Measurements from ENCODE around the gene SDR9C7. TPM values are rescaled to one million over a fixed set of nuclear protein-coding genes. Genes with fewer than 3 reads are reported as not detected.
"Not testable (repeated sequence)": the region's sequence is repeated elsewhere in the genome, so short reads cannot be mapped to it uniquely, and the experiment has no call there.

Gene SDR9C7
- total RNA-seq, 1 experiment from 2014 or later, result not detected

DNA sequence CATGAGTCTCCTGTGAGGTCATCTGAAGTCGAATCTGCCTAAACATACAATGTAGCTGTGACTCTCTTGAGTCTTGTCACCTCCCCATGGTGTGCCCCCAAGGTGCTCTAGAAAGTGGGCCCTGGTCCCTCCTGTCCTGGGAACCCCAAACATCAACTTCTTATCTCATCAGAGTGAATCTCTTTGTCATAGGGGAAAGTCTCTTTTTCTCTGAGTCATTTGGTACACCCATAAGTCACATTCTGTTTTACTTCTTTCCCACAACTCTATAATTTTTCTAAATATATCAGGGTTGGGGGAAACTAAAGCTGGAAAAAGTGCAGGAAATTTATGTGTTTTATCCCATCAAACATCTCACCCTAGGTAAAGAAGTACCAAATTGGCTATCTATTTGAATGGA, 12.9 kb downstream of the SDR9C7 start:
- no peak for DNase-seq (ENCODE audit: extremely low read depth, low read depth)

DNA sequence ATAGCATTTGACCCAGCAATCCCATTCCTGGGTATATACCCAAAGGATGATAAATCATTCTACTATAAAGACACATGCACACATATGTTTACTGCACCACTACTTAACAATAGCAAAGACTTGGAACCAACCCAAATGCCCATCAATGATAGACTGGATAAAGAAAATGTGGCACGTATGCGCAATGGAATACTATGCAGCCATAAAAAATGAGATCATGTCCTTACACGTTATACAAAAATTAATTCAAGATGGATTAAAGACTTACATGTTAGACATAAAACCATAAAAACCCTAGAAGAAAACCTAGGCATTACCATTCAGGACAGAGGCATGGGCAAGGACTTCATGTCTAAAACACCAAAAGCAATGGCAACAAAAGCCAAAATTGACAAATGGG, 16.1 kb downstream of the SDR9C7 start:
- DNase-seq (ENCODE audit: extremely low read depth, low read depth), result not testable (repeated sequence)

DNA sequence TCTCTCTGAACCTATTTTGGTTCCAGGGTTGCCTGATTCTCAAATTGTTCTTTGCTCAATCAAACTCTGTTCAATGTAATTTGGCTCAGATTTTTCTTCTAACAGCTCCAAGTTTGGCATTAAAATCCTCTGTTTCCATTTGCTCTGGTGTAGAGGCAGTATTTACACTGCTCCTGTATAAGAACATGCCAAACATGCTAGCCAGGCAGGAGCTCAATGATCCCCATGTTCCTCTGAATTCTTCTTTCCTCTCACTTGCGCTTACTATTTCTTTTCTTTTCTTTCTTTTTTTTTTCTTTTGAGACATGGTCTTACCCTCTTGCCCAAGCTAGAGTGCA, 17.2 kb downstream of the SDR9C7 start:
- no peak for DNase-seq (ENCODE audit: extremely low read depth, low read depth)

DNA sequence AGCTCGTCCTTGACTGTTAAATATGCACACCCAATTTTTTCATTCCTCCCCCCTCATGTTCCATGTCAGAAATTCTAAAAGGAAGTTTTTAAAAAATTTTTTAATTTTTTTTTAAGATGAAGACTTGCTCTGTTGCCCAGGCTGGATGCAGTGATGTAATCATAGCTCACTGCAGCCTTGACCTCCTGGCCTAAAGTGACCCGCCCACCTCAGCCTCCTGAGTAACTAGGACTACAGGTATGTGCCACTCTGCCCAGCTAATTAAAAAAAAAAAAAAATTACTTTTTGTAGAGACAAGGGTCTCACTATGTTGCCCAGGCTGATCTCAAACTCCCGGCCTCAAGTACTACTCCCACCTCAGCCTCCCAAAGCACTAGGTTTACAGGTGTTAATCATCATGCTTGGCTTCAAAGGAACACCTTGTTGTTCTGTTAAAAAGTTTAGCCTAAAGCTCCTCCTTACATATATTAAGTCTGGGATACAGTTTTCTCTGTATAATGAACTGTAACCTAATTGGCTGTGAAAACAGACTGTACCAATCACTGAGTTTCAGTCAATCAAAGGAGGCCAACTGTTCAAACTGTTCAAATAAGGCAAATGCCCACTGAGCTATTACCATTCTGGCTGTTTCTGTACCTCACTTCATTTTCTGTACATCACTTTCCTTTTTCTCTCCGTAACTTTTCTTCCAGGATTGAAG, 17.8 kb downstream of the SDR9C7 start:
- no peak for DNase-seq (ENCODE audit: extremely low read depth, low read depth)

DNA sequence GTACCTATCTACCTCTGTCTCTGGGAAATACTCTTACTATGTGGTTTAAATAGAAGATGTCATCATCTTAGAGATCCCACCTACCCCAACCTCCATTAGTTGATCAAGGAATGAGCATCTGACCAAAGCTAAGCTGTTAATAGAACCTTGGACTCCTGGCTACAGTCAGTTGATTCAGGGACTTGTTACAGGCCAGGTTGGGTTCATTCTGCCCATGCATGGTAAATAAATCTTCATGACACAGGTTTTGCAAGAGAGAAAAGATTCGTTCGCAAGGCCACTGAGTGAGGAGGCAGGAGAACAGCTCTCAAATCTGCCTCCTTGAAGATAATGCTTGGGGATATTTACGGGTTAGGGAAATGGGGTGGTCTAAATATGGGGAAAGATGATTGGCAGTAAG, 19.5 kb downstream of the SDR9C7 start:
- no peak for DNase-seq (ENCODE audit: extremely low read depth, low read depth)

DNA sequence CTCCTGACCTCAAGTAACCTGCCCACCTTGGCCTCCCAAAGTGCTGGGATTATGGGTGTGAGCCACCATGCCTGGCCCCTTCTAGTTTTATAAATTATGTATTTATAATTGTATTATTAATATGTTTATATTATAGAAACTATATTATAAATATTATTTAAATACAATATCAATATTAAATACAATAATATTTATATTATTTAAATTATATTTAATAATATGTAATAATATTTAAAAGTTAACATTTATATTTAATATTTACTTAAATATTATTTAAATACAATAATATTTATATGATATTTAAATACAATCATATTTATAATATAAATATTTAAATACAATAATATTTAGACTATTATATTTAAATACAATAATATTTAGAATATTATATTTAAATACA, 20.0 kb downstream of the SDR9C7 start:
- DNase-seq (ENCODE audit: extremely low read depth, low read depth), result no peak

DNA sequence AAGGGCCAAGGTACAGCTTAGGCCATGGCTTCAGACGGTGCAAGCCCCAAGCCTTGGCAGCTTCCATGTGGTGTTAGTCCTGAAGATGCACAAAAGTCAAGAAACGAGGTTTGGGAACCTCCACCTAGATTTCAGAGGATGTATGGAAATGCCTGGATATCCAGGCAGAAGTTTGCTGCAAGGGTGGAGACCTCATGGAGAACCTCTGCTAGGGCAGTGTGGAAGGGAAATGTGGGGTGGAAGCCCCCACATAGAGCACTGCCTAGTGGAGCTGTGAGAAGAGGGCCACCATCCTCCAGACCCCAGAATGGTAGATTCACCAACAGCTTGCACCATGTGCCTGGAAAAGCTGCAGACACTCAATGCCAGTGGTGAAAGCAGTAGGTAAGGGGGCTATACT, 24.8 kb downstream of the SDR9C7 start:
- not testable (repeated sequence) for DNase-seq (ENCODE audit: extremely low read depth, low read depth)

DNA sequence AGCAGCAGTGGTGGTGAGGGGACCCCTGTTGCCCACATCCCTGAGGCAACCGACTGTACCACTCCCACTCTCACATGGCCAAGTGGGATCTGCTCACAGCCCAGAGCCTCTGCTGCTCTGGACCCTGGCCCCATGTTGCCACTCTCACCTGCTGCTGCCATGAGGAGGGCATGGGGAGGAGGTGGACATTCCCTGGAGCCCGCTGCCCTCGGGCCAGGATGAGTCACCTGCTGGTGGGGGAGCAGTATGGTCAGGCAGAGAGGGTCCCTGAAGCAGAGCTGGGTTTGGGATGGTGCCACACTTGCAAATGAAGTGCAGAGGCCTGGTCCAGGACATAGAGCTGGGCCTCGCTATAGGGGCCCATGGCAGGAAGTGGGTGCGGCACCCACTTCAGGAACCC, 26.1 kb downstream of the SDR9C7 start:
- no peak for DNase-seq (ENCODE audit: extremely low read depth, low read depth)

DNA sequence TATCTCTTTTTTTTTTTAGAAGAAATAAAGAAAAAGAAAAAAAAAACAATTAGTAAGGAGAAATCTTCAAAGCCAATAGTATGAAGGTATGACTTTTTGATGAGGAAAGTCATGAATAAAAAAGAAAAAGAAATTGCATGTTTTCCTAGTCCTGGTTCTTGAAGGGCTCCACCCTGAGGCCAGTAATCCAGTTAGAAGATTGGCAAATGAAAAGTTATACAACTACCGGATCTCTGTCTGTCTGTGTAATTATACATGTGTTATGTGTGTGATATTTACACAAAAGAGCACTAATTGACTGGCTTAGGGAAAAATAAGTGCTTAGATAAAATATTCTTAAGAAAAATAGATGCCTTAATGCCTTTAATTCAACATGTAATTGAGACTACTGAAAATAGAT, 28.4 kb downstream of the SDR9C7 start:
- no peak for DNase-seq (ENCODE audit: extremely low read depth, low read depth)

DNA sequence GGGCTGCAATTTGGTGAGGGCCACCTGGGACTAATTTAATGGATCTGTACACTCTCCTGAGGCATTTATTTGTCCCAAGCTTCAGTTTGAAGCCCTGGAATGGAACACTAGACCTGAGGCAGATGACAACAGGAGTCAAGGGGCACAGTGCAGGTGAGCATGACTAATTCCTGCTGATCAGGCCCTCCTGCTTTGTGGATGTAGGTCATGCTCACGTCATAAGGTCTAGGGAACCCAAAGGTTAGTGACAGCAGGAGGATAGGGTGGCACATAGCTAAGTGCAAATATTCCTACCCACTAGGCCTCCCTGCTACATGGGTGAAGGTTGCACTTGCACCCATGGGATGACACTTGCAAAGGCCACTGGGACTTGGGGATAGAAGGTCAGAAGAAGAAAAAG, 30.8 kb downstream of the SDR9C7 start:
- DNase-seq (ENCODE audit: extremely low read depth, low read depth), result no peak

DNA sequence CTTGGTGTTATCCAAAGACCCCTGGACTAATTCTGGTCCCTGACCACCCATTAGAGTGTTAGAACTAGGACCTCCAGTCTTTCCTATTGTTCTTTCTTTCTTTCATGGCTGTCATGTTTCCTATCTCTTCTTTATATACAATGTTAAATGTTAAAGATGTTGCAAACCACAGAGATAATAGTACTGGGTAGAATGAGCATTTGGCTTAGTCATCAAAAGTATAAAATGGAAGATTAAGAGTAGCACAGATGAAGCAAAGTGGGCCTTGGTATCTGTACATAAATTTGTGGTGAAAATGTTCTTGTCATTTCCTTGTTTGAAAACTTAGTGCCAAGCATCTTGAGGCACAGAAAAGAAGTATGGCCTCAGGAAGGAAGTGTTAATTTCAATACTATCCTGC, 32.9 kb downstream of the SDR9C7 start:
- not testable (repeated sequence) for DNase-seq (ENCODE audit: extremely low read depth, low read depth)

DNA sequence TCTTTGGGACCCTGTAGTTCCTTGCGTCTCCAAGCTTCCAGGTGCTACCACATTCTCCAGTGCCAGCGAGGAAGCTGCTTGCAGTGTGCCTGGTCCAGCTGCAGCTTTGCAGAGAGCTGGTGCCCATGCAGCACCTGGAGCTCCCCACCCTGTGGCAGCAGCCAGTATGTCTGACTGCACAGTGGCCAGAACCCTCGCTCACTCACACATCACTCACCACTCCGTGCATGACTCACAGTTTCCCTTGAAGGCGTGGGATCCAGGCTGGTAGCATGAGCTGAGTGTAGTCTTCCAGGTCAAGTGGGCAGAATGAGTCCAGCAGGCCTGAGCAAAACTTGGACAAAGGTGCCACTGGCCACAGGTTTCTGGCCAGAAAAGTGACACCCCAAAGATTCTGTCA, 33.6 kb downstream of the SDR9C7 start:
- peak; percentile 33 for DNase-seq (ENCODE audit: extremely low read depth, low read depth)

DNA sequence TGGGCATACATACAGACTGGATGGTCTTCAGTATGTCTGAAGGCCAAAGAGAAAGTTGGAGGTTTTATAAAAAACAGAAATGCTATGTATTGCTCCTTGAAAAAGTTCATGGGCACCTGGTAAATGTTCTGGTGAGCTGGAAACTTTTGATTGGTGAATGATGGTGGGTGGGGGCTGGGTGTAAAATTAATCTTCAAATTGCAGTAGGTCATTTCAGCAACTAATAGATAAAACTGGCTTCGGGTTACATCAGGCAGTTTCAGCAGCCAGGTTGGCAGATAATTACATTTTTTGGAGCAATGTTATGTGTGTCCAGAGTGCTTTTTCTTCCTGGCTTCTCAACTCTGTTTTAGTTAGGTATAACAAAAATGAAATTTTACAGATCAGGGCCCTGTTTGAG, 35.3 kb downstream of the SDR9C7 start:
- DNase-seq (ENCODE audit: extremely low read depth, low read depth), result no peak

DNA sequence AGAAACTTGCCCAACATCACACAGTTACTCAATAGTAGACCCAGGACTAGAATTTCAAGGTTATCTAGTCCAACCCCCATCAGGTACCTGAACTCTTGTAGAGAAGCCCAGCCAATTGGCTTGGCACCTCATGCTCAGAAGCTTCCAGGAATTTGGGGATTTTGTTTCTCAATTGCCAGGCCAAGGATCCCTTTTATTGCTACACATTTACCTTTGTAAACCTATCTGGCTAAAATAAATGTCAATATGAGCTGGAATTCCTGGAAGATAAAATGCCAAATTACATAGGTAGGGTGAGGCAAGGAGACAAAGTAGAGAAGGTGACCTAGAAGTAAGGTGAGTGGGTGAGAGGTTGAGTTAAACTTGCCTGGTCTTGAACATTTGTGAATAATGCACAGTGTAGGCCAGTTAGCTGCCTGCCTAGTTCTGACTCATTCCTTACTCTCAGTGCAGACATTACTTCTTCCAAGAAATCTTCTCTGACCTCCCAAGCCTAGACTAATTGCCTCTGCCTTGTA, 36.3 kb downstream of the SDR9C7 start:
- no peak for DNase-seq (ENCODE audit: extremely low read depth, low read depth)

DNA sequence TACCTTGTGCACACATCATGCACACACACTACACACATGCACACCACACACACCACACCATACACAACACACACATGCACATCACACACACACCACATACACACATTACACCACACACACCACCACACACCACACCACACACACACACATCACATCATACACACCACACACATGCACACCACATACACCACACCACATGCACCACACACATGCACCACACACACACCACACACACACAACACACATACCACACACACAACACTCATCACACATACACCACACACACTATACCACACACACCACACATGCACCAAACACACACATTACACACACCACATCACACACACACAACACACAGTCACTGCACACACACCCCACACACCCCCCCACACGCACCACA, 38.1 kb downstream of the SDR9C7 start:
- DNase-seq (ENCODE audit: extremely low read depth, low read depth), result no peak

DNA sequence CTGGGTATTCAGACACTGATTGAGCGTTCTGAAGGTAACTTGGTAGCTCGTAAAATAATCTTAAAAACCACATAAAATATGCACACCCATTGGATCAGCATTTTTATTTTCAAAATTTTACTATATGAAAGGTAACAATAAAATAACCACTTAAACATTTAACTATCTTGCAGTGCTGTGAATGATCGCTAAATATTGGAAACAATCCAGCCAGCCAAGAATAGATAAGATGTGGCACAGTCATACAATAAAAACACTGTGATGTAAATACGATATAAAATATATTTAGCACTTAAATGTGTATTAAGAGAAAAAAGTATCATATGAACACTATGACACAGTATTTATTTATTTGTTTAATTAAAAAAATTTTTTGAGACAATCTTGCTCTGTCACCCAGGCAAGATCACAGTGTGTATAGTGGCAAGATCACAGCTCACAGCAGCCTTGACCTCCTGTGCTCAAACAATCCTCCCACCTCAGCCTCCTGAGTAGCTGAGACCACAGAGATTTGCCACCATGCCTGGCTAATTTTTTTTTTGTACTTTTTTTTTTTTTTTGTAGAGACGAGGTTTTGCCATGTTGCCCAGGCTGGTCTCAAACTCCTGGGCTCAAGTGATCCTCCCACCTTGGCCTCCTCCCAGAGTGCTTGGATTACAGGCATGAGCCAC, 39.4 kb downstream of the SDR9C7 start:
- DNase-seq (ENCODE audit: extremely low read depth, low read depth), result no peak

DNA sequence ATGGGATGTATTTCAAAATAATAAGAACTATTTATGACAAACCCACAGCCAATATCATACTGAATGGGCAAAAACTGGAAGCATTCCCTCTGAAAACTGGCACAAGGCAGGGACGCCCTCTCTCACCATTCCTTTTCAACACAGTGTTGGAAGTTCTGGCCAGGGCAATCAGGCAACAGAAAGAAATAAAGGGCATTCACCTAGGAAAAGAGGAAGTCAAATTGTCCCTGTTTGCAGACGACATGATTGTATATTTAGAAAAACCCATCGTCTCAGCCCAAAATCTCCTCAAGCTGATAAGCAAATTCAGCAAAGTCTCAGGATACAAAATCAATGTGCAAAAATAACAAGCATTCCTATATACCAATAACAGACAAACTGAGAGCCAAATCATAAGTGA, 42.3 kb downstream of the SDR9C7 start:
- DNase-seq (ENCODE audit: extremely low read depth, low read depth), result not testable (repeated sequence)

DNA sequence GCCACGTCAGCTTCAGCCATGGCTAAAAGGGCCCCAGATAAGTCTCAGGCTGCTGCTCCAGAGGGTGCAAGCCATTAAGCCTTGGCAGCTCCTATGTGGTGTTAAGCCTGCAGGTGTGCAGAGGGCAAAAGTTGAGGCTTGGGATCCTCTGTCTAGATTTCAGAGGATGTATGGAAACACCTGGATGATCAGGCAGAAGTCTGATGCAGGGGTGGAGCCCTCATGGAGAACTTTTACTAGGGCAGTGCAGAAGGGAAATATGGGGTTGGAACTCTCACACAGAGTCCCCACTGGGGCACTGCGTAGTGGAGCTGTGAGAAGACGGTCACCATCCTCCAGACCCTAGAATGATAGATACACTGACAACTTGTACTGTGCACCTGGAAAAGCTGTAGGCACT, 47.9 kb downstream of the SDR9C7 start:
- no peak for DNase-seq (ENCODE audit: extremely low read depth, low read depth)

DNA sequence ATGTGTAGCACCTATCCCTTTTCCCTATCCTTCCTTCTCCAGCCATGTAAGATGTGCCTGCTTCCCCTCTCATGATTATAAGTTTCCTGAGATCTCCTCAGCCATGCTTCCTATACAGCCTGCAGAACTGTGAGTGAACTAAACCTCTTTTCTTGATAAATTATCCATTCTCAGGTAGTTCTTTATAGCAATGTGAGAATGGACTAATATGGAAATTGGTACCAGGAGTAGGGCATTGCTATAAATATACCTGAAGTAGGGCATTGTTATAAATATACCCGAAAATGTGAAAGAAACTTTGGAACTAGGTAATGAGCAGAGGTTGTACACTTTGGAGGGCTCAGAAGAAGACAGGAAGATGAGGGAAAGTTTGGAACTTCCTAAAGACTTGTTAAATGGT, 48.9 kb downstream of the SDR9C7 start:
- DNase-seq (ENCODE audit: extremely low read depth, low read depth), result no peak

DNA sequence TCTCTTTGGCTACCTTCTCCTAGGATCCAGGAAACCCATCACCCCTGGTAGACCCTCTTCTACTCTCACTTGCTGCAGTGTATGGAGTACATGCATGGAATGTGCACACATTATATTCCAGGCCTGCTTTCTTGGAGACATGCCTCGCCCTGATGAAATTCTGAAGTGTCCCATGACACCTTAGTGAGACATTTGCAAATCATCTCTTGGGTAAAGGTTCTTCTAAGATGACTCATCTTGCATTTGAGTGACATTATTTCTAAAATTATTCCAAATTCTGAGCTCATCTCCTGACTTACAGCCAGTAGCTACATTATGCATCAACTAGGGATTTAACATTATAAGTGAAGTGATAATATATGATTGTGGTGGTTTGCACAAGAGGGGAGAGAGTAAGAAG, 49.8 kb downstream of the SDR9C7 start:
- peak; percentile 38 for DNase-seq (ENCODE audit: extremely low read depth, low read depth)

DNA sequence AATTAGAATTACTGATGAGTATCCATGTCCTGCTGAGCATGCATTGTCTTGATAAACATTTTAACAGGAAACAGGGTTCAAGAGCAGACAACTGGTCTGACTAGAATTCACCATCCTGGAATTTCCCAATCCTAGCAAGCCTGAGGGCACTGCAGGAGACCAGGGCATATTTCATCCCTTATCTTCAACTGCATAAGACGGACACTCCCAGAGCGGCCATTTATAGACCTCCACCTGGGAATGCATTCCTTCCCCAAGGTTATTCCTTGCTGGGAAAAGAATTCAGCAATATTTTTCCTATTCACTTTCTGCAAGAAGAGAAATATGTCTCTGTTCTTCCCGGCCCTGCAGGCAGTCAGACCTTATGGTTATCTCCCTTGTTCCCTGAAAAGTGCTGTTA, 51.8 kb downstream of the SDR9C7 start:
- not testable (repeated sequence) for DNase-seq (ENCODE audit: extremely low read depth, low read depth)

Data from NCI-H460 (cell line).